ENCODE results near the gene AP5S1. TPM values are rescaled to one million over a fixed set of nuclear protein-coding genes. Genes with fewer than 3 reads are reported as not detected.
"Not testable (repeated sequence)": the region's sequence is repeated elsewhere in the genome, so short reads cannot be mapped to it uniquely, and the experiment has no call there.

Gene AP5S1
- total RNA-seq, 2 donors from 2014 or later: 11.7 to 20.2 TPM

GRCh38 chr20:3787324-3788014, 32.9 kb upstream of the AP5S1 start:
- Histone ChIP-seq H3K4me1 (peaks cover 20% of the 10 kb centered on the region), H3K36me3 (no peaks in the 10 kb centered on the region), H3K9me3 (no peaks in the 10 kb centered on the region), H3K27me3 (no peaks in the 10 kb centered on the region), H3K9ac (ENCODE audit: low read depth in 2 of 2, low read length in 2 of 2) (peak overlapping the region in 1 of 2 donors; percentile 26), H3K4me3 (no peak overlapping the region), H3K27ac (no peak overlapping the region)
- no peak for DNase-seq
- intact Hi-C loops (cut with DNase I): loop anchor here (2.0 to 5.0 kb wide), 2 partner anchors 29 to 65 kb away; no protein-coding TSS in a partner anchor
- TF ChIP-seq CTCF (IDR thresholded peaks at IDR 0.05): no peak

- Histone ChIP-seq H3K27ac (no peak overlapping the region), H3K27me3 (no peaks in the 10 kb centered on the region), H3K4me1 (peaks cover 20% of the 10 kb centered on the region), H3K4me3 (no peak overlapping the region), H3K36me3 (no peaks in the 10 kb centered on the region), H3K9me3 (no peaks in the 10 kb centered on the region), H3K9ac (ENCODE audit: low read depth in 2 of 2, low read length in 2 of 2) (peak overlapping the region; percentile 8 to 46)
- DNase-seq: peak; percentile 74
- intact Hi-C loops (cut with DNase I): loop anchor here (2.0 to 5.0 kb wide), 2 partner anchors 28 to 64 kb away; no protein-coding TSS in a partner anchor
- TF ChIP-seq CTCF (IDR thresholded peaks at IDR 0.05): no peak
Observed at GRCh38 chr20:3788685-3789155, 31.6 kb upstream of the AP5S1 start.

- not testable (repeated sequence) for H3K9me3 ChIP-seq, H3K27me3 ChIP-seq, H3K4me3 ChIP-seq, H3K27ac ChIP-seq, DNase-seq, H3K36me3 ChIP-seq
- intact Hi-C loops (cut with DNase I): loop anchor here (2.0 to 5.0 kb wide), 2 partner anchors 28 to 63 kb away; no protein-coding TSS in a partner anchor
- Histone ChIP-seq H3K4me1 (peaks cover 20% of the 10 kb centered on the region), H3K9ac (ENCODE audit: low read depth in 2 of 2, low read length in 2 of 2) (peak overlapping the region; percentile 8 to 46)
Observed at GRCh38 chr20:3789201-3789600, 31.1 kb upstream of the AP5S1 start.

GRCh38 chr20:3794168-3794567, 26.2 kb upstream of the AP5S1 start:
- H3K27ac ChIP-seq; H3K9me3 ChIP-seq; H3K36me3 ChIP-seq; H3K9ac ChIP-seq (ENCODE audit: low read depth in 2 of 2, low read length in 2 of 2); H3K27me3 ChIP-seq; H3K4me3 ChIP-seq; intact Hi-C loops (cut with DNase I); DNase-seq: not testable (repeated sequence)
- H3K4me1 ChIP-seq: peaks cover 14% of the 10 kb centered on the region

GRCh38 chr20:3794701-3795420, 25.5 kb upstream of the AP5S1 start:
- peak overlapping the region; percentile 71 to 72 for H3K9ac ChIP-seq (ENCODE audit: low read depth in 2 of 2, low read length in 2 of 2)
- no peak for DNase-seq
- intact Hi-C loops (cut with DNase I): no loop called here

More at GRCh38 chr20:3794701-3795420, 25.5 kb upstream of the AP5S1 start:
- peaks cover 16% of the 10 kb centered on the region for H3K4me1 ChIP-seq
- TF ChIP-seq CTCF (IDR thresholded peaks at IDR 0.05): no peak
- peak overlapping the region; percentile 84 for H3K4me3 ChIP-seq
- H3K36me3 ChIP-seq: no peaks in the 10 kb centered on the region
- H3K27ac ChIP-seq: peak overlapping the region; percentile 98
- no peaks in the 10 kb centered on the region for H3K9me3 ChIP-seq
- no peaks in the 10 kb centered on the region for H3K27me3 ChIP-seq

Data from colonic mucosa (tissue), 4 donors.